Mesangial cell (primary cell): ENCODE results near the gene ZWINT. TPM values are rescaled to one million over a fixed set of nuclear protein-coding genes. Genes with fewer than 3 reads are reported as not detected.

ENCODE experiments used
- total RNA-seq: library from RNA; depleted of rRNA; stranded (reverse); fragments of >200 nt; gene quantifications from 2 replicates; pipeline ENCODE4 v1.2.3, GENCODE V29; 2015

ZWINT gene, protein sequence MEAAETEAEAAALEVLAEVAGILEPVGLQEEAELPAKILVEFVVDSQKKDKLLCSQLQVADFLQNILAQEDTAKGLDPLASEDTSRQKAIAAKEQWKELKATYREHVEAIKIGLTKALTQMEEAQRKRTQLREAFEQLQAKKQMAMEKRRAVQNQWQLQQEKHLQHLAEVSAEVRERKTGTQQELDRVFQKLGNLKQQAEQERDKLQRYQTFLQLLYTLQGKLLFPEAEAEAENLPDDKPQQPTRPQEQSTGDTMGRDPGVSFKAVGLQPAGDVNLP
- 8.6 and 75.1 TPM in 2 replicates for total RNA-seq

GRCh38 chr10:56360967-56361612, at the start of gene ZWINT:
Gene ZWINT (minus strand): TSS chr10:56361259. CDS start chr10:56361236, 23 bp downstream.

